PFSK-1 (cell line): ENCODE results near the gene CSTF1.

Experiments
- POLR2AphosphoS5 ChIP-seq: IDR thresholded peaks from 2 replicates; pipeline ENCODE4 v1.6.1; 2012; ENCODE audit warnings: low read depth, mild to moderate bottlenecking, control low read depth, low read length, moderate library complexity
- SIN3A ChIP-seq: IDR thresholded peaks from 2 replicates; pipeline ENCODE4 v1.6.1; 2012; ENCODE audit warnings: mild to moderate bottlenecking, low read length, moderate library complexity, borderline replicate concordance; ENCODE audit not compliant: insufficient read depth
- TAF1 ChIP-seq: IDR thresholded peaks from 2 replicates; pipeline ENCODE4 v1.6.1; 2012; ENCODE audit warnings: low read length, control low read depth, borderline replicate concordance; ENCODE audit not compliant: insufficient read depth

DNA sequence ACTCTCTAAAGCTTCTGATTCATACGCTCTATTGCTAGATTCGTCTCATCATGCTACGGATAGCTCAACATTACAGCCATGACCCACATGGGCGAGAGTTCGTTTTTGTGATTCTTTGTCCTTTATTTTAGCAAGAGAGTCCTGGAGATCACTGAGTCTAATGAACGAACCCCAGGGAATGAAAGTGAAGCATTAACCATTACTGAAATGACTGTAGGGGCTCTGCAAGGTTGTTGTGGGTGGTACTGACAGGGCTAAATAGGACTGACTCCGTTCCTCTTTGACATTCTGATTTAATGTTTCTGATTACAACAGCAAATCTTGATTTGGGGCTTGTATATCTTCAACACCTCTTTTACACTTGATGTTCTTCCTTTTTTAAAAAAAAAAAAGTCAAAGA, 62.3 kb downstream of the CSTF1 start:
- TF ChIP-seq POLR2AphosphoS5: no peak
- no peak for TF ChIP-seq SIN3A
- no peak for TF ChIP-seq TAF1
